DND-41 (cell line): ENCODE results near the gene C19orf33.

Experiments
- ATAC-seq: fragments of 200-7000 bp; cut with Tn5 transposase; 3 replicates; pipeline ENCODE4 v1.9.1; 2021; ENCODE audit warnings: low read depth; ENCODE audit not compliant: insufficient read depth
- DNase-seq: peaks from one replicate; pipeline ENCODE4 v3.0.0-alpha.2; 2020
- H2AFZ ChIP-seq: 2 replicates; pipeline ENCODE4 v1.6.0; 2012; ENCODE audit warnings: low read depth, low read length
- H3K27ac ChIP-seq: 2 replicates; pipeline ENCODE4 v1.5.1; 2012; ENCODE audit warnings: low read length, inconsistent platforms
- H3K27me3 ChIP-seq: fragments of 200-600 bp; sonication (generic); 2 replicates; pipeline ENCODE4 v1.6.0; 2012; ENCODE audit warnings: low read length, mild to moderate bottlenecking, inconsistent platforms; ENCODE audit not compliant: insufficient read depth, poor library complexity
- H3K36me3 ChIP-seq: 2 replicates; pipeline ENCODE4 v1.5.1; 2012; ENCODE audit warnings: low read length, inconsistent platforms; ENCODE audit not compliant: insufficient read depth
- H3K4me1 ChIP-seq: 2 replicates; pipeline ENCODE4 v1.5.1; 2012; ENCODE audit warnings: mild to moderate bottlenecking, low read length; ENCODE audit not compliant: insufficient read depth
- H3K4me2 ChIP-seq: 2 replicates; pipeline ENCODE4 v1.6.0; 2012; ENCODE audit warnings: mild to moderate bottlenecking, moderate library complexity, low read length, inconsistent platforms; ENCODE audit not compliant: insufficient read depth
- H3K4me3 ChIP-seq, 2 experiments: fragments of 200-600 bp in 1 of 2; shearing (Covaris generic) in 1 of 2; 2 replicates each; pipeline ENCODE4 v1.5.1; 2012 to 2016; ENCODE audit warnings: inconsistent platforms in 2 of 2, low read length in 2 of 2, mild to moderate bottlenecking in 2 of 2, low read depth in 1 of 2, moderate library complexity in 1 of 2
- H3K79me2 ChIP-seq: 2 replicates; pipeline ENCODE4 v1.6.0; 2012; ENCODE audit warnings: low read length, inconsistent platforms; ENCODE audit not compliant: insufficient read depth
- H3K9ac ChIP-seq: 2 replicates; pipeline ENCODE4 v1.6.0; 2012; ENCODE audit warnings: low read depth, mild to moderate bottlenecking, inconsistent platforms, low read length, moderate library complexity
- H3K9me3 ChIP-seq: 2 replicates; pipeline ENCODE4 v1.5.1; 2012; ENCODE audit warnings: low read length, moderate library complexity, mild to moderate bottlenecking, inconsistent platforms; ENCODE audit not compliant: insufficient read depth, severe bottlenecking
- H4K20me1 ChIP-seq: 2 replicates; pipeline ENCODE4 v1.6.0; 2012; ENCODE audit warnings: low read length; ENCODE audit not compliant: insufficient read depth
- EZH2 ChIP-seq: IDR thresholded peaks from 3 replicates; pipeline ENCODE4 v1.6.1; 2012; ENCODE audit warnings: borderline replicate concordance, low read depth, mild to moderate bottlenecking, moderate library complexity, low read length, inconsistent platforms; ENCODE audit not compliant: severe bottlenecking
- TF ChIP-seq, protein P1 (sequence below): IDR thresholded peaks from 2 replicates; pipeline ENCODE4 v1.5.1; 2012; ENCODE audit warnings: borderline replicate concordance, low read length, moderate library complexity, mild to moderate bottlenecking; ENCODE audit not compliant: poor library complexity, severe bottlenecking; ENCODE audit errors: extremely low read depth

C19orf33 gene

DNA sequence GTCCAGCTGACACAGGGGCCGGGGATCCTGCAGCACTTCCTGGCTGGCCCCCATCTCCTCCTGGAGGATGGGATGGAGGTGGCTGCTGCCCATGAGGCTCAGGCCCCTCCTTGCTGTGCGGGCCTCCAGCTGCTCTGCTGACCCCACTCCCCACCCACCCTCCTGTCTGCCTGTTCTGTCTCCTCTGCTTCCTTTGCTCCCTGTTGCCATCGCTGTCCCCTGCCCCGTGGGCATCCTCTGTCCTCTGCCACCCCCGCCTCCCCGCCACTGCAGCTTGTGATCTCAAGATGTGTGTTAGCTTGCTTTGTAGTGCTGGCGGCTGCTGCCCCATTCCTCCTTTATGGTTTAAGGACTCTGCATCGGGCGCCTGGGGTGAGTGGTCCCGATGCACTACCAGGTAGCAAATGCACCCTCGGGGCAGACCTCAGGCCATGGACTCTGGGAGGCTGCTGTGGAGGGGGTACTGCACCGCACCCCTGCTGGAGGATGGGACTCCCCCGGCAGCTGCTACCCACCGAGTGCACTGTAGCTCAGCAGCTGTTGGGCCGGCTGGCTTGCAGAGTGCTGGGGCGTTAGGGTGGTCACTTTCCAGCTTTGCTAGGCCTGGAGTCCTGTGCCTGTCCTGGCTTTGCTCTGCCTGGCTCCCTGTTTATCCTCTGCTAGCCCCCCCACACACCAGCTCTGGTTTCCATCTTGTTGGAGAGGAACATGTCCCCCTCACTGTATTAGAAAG is 15.8 kb upstream of the C19orf33 start:
- Histone ChIP-seq H3K79me2 (no peaks in the 10 kb centered on the region), H4K20me1 (no peaks in the 10 kb centered on the region), H3K27me3 (no peaks in the 10 kb centered on the region), H3K9ac (no peak overlapping the region), H3K27ac (no peak overlapping the region), H2AFZ (no peak overlapping the region), H3K4me3 (no peak overlapping the region), H3K4me1 (no peaks in the 10 kb centered on the region), H3K36me3 (no peaks in the 10 kb centered on the region), H3K4me2 (no peak overlapping the region), H3K9me3 (no peaks in the 10 kb centered on the region)
- ATAC-seq (no peak), DNase-seq (no peak)
- no peak for TF ChIP-seq EZH2

DNA sequence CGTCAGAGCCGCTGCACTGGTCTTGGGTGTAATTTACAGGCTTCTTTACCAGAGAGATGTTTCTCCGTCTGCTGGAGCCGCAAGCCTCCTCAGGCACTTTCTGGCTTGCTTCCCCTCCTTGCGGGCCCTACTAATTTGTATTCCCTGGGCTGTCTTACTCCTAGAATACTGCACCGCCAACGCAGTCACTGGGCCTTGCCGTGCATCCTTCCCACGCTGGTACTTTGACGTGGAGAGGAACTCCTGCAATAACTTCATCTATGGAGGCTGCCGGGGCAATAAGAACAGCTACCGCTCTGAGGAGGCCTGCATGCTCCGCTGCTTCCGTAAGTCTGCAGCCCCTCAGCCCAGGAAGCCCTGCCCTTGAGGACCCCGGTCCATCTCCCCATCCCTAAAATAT is 14.1 kb upstream of the C19orf33 start:
- Histone ChIP-seq H3K4me3 (no peak overlapping the region), H3K4me1 (no peaks in the 10 kb centered on the region), H3K4me2 (no peak overlapping the region), H4K20me1 (no peaks in the 10 kb centered on the region), H3K9me3 (no peaks in the 10 kb centered on the region), H2AFZ (no peak overlapping the region), H3K36me3 (no peaks in the 10 kb centered on the region), H3K79me2 (no peaks in the 10 kb centered on the region), H3K27ac (no peak overlapping the region), H3K9ac (no peak overlapping the region), H3K27me3 (no peaks in the 10 kb centered on the region)
- no peak for DNase-seq
- no peak for TF ChIP-seq EZH2
- TF ChIP-seq, protein P1, sequence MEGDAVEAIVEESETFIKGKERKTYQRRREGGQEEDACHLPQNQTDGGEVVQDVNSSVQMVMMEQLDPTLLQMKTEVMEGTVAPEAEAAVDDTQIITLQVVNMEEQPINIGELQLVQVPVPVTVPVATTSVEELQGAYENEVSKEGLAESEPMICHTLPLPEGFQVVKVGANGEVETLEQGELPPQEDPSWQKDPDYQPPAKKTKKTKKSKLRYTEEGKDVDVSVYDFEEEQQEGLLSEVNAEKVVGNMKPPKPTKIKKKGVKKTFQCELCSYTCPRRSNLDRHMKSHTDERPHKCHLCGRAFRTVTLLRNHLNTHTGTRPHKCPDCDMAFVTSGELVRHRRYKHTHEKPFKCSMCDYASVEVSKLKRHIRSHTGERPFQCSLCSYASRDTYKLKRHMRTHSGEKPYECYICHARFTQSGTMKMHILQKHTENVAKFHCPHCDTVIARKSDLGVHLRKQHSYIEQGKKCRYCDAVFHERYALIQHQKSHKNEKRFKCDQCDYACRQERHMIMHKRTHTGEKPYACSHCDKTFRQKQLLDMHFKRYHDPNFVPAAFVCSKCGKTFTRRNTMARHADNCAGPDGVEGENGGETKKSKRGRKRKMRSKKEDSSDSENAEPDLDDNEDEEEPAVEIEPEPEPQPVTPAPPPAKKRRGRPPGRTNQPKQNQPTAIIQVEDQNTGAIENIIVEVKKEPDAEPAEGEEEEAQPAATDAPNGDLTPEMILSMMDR: no peak
- ATAC-seq: no peak

DNA sequence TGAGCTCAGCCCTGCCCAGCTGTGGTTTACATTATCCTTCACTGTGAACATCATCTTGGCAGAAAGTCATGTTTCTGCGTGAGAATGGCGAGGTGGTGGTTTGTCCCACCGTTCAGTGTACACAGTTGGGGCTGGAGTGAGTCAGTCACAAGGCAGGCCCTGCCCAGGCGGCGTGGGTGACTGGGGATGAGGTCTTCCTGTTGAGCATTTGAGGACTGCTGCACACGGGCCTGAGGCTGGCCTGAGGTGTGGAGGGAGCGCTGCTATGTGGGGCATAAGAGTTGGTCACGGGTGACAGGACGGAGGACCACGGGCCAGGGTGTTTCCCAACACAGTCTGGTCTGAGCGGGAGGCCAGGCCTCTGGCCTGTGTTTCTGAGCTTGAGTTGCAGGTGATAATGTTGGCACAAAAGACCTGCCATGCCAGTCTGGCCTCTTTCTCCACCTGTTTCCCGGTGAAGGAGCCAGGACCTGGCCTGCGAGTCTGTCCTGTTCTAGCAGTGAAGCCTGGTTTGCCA is 13.4 kb upstream of the C19orf33 start:
- Histone ChIP-seq H3K79me2 (no peaks in the 10 kb centered on the region), H3K36me3 (no peaks in the 10 kb centered on the region), H3K27ac (no peak overlapping the region), H3K4me3 (no peak overlapping the region), H4K20me1 (no peaks in the 10 kb centered on the region), H3K9ac (no peak overlapping the region), H3K27me3 (no peaks in the 10 kb centered on the region), H3K9me3 (no peaks in the 10 kb centered on the region), H2AFZ (no peak overlapping the region), H3K4me2 (no peak overlapping the region), H3K4me1 (no peaks in the 10 kb centered on the region)
- DNase-seq (no peak), ATAC-seq (no peak)
- TF ChIP-seq EZH2: no peak
- TF ChIP-seq, protein P1: no peak

DNA sequence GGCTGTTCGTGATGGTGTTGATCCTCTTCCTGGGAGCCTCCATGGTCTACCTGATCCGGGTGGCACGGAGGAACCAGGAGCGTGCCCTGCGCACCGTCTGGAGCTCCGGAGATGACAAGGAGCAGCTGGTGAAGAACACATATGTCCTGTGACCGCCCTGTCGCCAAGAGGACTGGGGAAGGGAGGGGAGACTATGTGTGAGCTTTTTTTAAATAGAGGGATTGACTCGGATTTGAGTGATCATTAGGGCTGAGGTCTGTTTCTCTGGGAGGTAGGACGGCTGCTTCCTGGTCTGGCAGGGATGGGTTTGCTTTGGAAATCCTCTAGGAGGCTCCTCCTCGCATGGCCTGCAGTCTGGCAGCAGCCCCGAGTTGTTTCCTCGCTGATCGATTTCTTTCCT is 12.2 kb upstream of the C19orf33 start:
- H3K9me3 ChIP-seq: no peaks in the 10 kb centered on the region
- ATAC-seq (no peak), DNase-seq (no peak)
- H3K4me2 ChIP-seq: no peak overlapping the region
- H4K20me1 ChIP-seq: no peaks in the 10 kb centered on the region
- H3K79me2 ChIP-seq: no peaks in the 10 kb centered on the region
- no peaks in the 10 kb centered on the region for H3K4me1 ChIP-seq
- no peaks in the 10 kb centered on the region for H3K27me3 ChIP-seq
- no peak overlapping the region for H3K27ac ChIP-seq
- no peak overlapping the region for H2AFZ ChIP-seq
- H3K4me3 ChIP-seq: no peak overlapping the region
- H3K36me3 ChIP-seq: no peaks in the 10 kb centered on the region
- TF ChIP-seq, protein P1: no peak
- TF ChIP-seq EZH2: no peak
- H3K9ac ChIP-seq: no peak overlapping the region
